Immature natural killer cell (primary cell): Measurements from ENCODE around the gene PHAF1. TPM values are rescaled to one million over a fixed set of nuclear protein-coding genes. Genes with fewer than 3 reads are reported as not detected.

Experiments used
- DNase-seq, 3 donors: peaks; one replicate each; pipeline ENCODE4 v3.0.0; 2022; ENCODE audit warnings: mixed read lengths in 1 of 3
- H3K27ac Mint-ChIP-seq, 6 donors: one replicate each; pipeline ENCODE4 v1.8.0; 2020; ENCODE audit warnings: mixed read lengths in 6 of 6, mild to moderate bottlenecking in 5 of 6, inconsistent platforms in 4 of 6, moderate library complexity in 3 of 6
- H3K27me3 Mint-ChIP-seq, 3 donors: one replicate each; pipeline ENCODE4 v1.8.0; 2020 to 2021; ENCODE audit warnings: low read depth in 3 of 3, mild to moderate bottlenecking in 3 of 3, mixed read lengths in 3 of 3, moderate library complexity in 3 of 3, inconsistent platforms in 1 of 3
- H3K36me3 Mint-ChIP-seq, 3 donors: one replicate each; pipeline ENCODE4 v1.8.0; 2020; ENCODE audit warnings: mixed read lengths in 3 of 3, inconsistent platforms in 2 of 3, mild to moderate bottlenecking in 2 of 3
- H3K4me1 Mint-ChIP-seq, 2 donors: one replicate each; pipeline ENCODE4 v1.8.0; 2020; ENCODE audit warnings: inconsistent platforms in 2 of 2, mild to moderate bottlenecking in 2 of 2, mixed read lengths in 2 of 2, moderate library complexity in 1 of 2
- H3K4me3 Mint-ChIP-seq, 5 donors: one replicate each; pipeline ENCODE4 v1.8.0; 2020; ENCODE audit warnings: mild to moderate bottlenecking in 5 of 5, mixed read lengths in 5 of 5, inconsistent platforms in 3 of 5, moderate library complexity in 3 of 5
- H3K9me3 Mint-ChIP-seq, 6 donors: one replicate each; pipeline ENCODE4 v1.8.0; 2020; ENCODE audit warnings: mild to moderate bottlenecking in 6 of 6, mixed read lengths in 6 of 6, inconsistent platforms in 4 of 6, moderate library complexity in 3 of 6
- polyA plus RNA-seq, 3 donors: library from polyadenylated mRNA; unstranded; fragments of 300-500 nt; fragmentation: Illumina TruSeq; gene quantifications; one replicate each; pipeline ENCODE4 v1.2.3, GENCODE V29; 2021

Gene PHAF1
- polyA plus RNA-seq, 3 donors from 2014 or later, result 5.7 to 15.1 (median 14.4) TPM

- Mint-ChIP-seq H3K27ac (no peak overlapping the region), H3K4me1 (peaks cover 0 to 2% of the 10 kb centered on the region in 2 donors), H3K9me3 (no peaks in the 10 kb centered on the region), H3K36me3 (peaks cover 24 to 56% (median 33%) of the 10 kb centered on the region in 3 donors), H3K27me3 (peaks cover 1 to 10% (median 6%) of the 10 kb centered on the region in 3 donors), H3K4me3 (no peak overlapping the region)
- no peak for DNase-seq
Observed at GRCh38 chr16:67144943-67145342, 35.2 kb downstream of the PHAF1 start.

GRCh38 chr16:67145746-67146145 lies 36.0 kb downstream of the PHAF1 start:
- Mint-ChIP-seq H3K27ac (no peak overlapping the region), H3K4me1 (peaks cover 0 to 2% of the 10 kb centered on the region in 2 donors), H3K36me3 (peaks cover 24 to 48% (median 25%) of the 10 kb centered on the region in 3 donors), H3K27me3 (peaks cover 1 to 10% (median 6%) of the 10 kb centered on the region in 3 donors), H3K4me3 (no peak overlapping the region), H3K9me3 (no peaks in the 10 kb centered on the region)
- DNase-seq, result no peak

DNA sequence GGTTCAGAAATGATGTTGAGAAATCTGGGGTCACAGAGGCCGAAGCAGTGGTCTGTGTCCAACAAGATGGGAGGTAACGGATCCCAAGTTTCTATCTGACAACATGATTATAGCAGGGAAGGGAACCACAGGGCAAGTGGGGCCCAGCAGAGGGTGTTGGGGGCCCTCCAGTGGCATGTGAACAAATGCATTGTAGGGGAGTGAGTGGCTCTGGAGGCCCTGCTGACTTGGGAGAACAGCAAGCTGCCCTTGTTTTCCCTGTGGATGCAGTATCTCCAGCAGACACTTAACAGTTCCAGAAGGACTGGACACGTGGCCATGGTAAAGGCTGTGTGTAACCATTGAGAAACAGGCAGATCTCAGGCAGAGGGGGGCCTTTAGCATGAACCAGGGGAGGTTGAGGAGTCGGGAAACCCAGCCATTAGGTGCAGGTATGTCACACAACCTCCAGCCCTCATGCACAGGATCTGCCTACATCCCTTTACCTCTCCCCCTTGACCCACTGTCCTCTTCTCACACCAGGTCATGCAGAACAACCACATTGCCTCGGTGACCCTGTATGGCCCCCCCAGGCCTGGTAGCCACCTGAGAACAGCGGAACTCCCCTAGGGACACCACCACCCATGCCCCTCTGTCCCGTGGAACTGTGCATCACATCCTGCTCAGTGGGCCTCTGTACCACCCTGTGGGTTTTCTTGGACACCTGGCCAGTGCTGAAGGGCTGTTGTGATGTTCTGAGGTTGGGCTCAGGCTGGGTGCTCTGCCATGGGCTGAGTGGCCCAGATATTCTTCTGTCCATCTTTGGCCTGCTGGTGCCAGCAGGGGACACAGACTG lies 37.0 kb downstream of the PHAF1 start:
- H3K4me3 Mint-ChIP-seq, result no peak overlapping the region
- no peaks in the 10 kb centered on the region for H3K9me3 Mint-ChIP-seq
- peaks cover 1 to 12% (median 7%) of the 10 kb centered on the region in 3 donors for H3K27me3 Mint-ChIP-seq
- peaks cover 0 to 5% of the 10 kb centered on the region in 2 donors for H3K4me1 Mint-ChIP-seq
- peaks cover 20 to 43% (median 21%) of the 10 kb centered on the region in 3 donors for H3K36me3 Mint-ChIP-seq
- no peak for DNase-seq
- H3K27ac Mint-ChIP-seq, result no peak overlapping the region

DNA sequence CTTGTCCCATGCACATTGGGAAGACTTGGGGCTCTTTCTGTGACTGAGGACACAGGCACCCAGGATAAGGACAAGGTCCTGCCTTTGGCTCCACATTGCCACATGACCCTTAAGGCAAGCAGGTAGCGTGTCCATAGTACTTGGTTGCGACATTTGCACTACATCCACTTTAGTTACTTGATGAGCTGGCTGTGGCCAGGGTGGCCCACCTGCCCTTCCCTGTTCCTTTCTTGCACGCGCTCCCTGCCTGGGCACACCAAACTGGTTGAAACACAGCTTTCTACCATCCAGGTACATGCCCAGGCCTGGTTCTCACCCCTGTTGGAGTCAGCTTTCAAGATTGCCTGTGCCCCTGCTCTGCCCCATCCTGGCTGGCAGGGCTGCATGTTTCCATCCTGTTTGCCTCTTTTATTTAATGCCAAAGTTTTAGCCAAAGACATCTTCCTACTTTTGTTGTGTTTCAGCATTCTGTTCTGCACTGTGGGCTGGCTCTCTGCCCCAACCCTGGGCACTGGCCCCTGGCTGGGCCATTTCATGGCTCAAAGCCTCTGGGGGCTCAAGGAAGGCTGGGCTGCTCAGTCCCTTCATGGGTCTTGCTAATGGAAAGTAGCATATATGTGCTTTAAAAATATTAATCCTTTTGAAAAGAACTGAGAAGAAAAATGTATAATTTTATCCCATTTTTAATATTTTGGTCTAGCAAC lies 37.8 kb downstream of the PHAF1 start:
- H3K4me1 Mint-ChIP-seq, result peaks cover 0 to 6% of the 10 kb centered on the region in 2 donors
- H3K27ac Mint-ChIP-seq, result peak overlapping the region in 1 of 6 donors; percentile 17
- peaks cover 1 to 12% (median 9%) of the 10 kb centered on the region in 3 donors for H3K27me3 Mint-ChIP-seq
- H3K36me3 Mint-ChIP-seq, result peaks cover 20 to 38% (median 21%) of the 10 kb centered on the region in 3 donors
- no peak overlapping the region for H3K4me3 Mint-ChIP-seq
- DNase-seq, result no peak
- H3K9me3 Mint-ChIP-seq, result no peaks in the 10 kb centered on the region

DNA sequence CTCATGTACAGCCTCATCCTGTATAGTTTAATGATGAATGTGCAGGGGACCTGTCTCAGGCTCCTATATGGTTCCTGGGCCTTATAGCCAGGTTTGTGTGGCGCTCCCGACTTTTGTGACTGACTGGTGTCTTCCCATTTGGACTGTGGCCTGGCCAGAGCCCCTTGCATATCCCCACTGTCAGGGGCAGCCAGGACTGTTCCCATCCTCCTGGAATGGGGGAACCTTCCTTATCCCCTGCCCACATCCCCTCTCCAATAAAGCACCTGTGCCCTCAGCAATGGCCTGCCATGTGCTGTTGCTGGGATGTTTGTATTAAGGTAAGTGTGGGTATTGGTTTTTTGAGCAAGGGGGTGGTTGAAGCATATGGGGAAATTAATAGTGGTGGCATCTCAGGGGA lies 38.5 kb downstream of the PHAF1 start:
- peaks cover 20 to 38% (median 21%) of the 10 kb centered on the region in 3 donors for H3K36me3 Mint-ChIP-seq

DNA sequence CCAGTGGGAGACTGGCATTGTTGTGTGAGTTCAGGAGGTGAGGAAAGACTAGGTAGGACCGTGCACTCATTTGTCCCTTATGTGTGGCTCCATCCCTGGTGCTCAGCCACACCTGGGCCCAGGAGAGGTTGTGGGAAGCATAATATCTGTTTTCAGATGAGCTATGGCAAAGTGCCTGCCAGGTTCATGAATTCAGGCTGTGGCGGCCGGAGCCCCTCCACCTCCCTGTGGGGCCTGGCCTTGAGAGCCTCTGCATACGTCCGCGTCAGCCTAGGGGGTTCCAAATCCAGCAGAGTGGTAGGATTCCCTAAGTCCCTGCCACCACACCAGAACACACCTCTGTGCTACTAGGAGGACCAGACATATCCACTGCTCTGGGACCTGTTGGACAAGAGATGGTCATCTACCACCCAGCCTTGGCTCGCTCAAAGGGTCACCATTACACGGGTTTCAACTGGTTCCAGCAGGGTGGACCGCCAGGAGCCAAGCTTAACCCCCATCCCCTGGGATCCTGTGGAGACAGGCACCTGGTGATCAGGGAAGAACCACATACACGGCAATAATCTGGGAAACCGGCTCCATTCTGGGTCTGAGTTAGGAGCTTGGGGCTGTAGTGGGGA lies 39.0 kb downstream of the PHAF1 start:
- H3K4me1 Mint-ChIP-seq, result peaks cover 0 to 7% of the 10 kb centered on the region in 2 donors
- peaks cover 1 to 12% (median 9%) of the 10 kb centered on the region in 3 donors for H3K27me3 Mint-ChIP-seq
- H3K36me3 Mint-ChIP-seq, result peaks cover 16 to 34% (median 21%) of the 10 kb centered on the region in 3 donors
- no peak overlapping the region for H3K27ac Mint-ChIP-seq
- H3K9me3 Mint-ChIP-seq, result no peaks in the 10 kb centered on the region
- no peak overlapping the region for H3K4me3 Mint-ChIP-seq
- no peak for DNase-seq

More for the DNA sequence above, 38.5 kb downstream of the PHAF1 start:
- H3K27me3 Mint-ChIP-seq, result peaks cover 1 to 12% (median 9%) of the 10 kb centered on the region in 3 donors
- peak overlapping the region in 1 of 6 donors; percentile 23 for H3K27ac Mint-ChIP-seq
- peaks cover 0 to 7% of the 10 kb centered on the region in 2 donors for H3K4me1 Mint-ChIP-seq
- no peak overlapping the region for H3K4me3 Mint-ChIP-seq
- no peaks in the 10 kb centered on the region for H3K9me3 Mint-ChIP-seq
- DNase-seq, result no peak

GRCh38 chr16:67149276-67150046 lies 39.7 kb downstream of the PHAF1 start:
- H3K27me3 Mint-ChIP-seq, result peaks cover 1 to 12% (median 7%) of the 10 kb centered on the region in 3 donors

GRCh38 chr16:67150047-67150832 lies 40.5 kb downstream of the PHAF1 start:
- Mint-ChIP-seq H3K36me3 (peaks cover 14 to 21% (median 16%) of the 10 kb centered on the region in 3 donors), H3K27ac (no peak overlapping the region), H3K9me3 (no peaks in the 10 kb centered on the region), H3K4me1 (peaks cover 0 to 8% of the 10 kb centered on the region in 2 donors), H3K27me3 (peaks cover 1 to 12% (median 10%) of the 10 kb centered on the region in 3 donors), H3K4me3 (no peak overlapping the region)
- no peak for DNase-seq

More at GRCh38 chr16:67149276-67150046, 39.7 kb downstream of the PHAF1 start:
- H3K4me1 Mint-ChIP-seq, result peaks cover 0 to 7% of the 10 kb centered on the region in 2 donors
- H3K27ac Mint-ChIP-seq, result no peak overlapping the region
- no peak for DNase-seq
- H3K36me3 Mint-ChIP-seq, result peaks cover 16 to 29% (median 18%) of the 10 kb centered on the region in 3 donors
- peak overlapping the region in 1 of 5 donors; percentile 18 for H3K4me3 Mint-ChIP-seq
- no peaks in the 10 kb centered on the region for H3K9me3 Mint-ChIP-seq

DNA sequence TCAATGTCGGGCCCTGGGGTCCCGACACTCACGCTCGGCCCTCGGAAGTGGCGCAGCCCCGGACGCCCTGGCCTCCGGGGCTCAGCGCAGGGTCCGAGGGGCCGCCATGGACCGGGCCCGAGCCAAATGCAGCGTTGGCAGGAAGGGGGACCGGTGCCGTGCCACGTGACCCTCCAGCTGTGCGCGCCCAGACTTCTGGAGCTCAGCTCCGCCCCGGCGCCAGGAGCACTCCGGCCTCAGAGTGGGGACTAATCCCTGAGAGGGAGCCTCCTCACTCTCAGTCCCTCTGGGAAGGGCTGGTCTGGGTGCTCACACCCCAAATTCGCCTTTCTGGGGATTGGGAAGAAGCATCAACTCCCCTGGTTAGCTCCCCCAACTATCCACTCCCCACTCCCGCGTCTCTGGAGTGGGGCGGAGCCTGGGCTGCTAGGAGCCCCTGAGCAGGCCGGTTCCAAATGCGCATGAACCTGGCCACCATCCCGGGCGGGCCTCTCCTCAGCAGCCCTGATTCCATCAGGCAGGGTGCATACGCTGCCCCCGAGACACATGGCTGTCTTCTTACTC lies 41.2 kb downstream of the PHAF1 start, which contains the start of gene B3GNT9:
Gene B3GNT9, minus strand, starts transcription at position 166 of the 564 bp plus-strand sequence. CDS start 513 bp downstream, outside the sequence.
- Mint-ChIP-seq H3K36me3 (peaks cover 11 to 21% (median 16%) of the 10 kb centered on the region in 3 donors), H3K4me1 (peaks cover 0 to 9% of the 10 kb centered on the region in 2 donors), H3K27me3 (peaks cover 1 to 12% (median 10%) of the 10 kb centered on the region in 3 donors), H3K9me3 (no peaks in the 10 kb centered on the region), H3K27ac (no peak within 1 kb of the TSS), H3K4me3 (peak within 1 kb of the TSS; percentile 21 to 59 (median 42))
- no peak for DNase-seq

DNA sequence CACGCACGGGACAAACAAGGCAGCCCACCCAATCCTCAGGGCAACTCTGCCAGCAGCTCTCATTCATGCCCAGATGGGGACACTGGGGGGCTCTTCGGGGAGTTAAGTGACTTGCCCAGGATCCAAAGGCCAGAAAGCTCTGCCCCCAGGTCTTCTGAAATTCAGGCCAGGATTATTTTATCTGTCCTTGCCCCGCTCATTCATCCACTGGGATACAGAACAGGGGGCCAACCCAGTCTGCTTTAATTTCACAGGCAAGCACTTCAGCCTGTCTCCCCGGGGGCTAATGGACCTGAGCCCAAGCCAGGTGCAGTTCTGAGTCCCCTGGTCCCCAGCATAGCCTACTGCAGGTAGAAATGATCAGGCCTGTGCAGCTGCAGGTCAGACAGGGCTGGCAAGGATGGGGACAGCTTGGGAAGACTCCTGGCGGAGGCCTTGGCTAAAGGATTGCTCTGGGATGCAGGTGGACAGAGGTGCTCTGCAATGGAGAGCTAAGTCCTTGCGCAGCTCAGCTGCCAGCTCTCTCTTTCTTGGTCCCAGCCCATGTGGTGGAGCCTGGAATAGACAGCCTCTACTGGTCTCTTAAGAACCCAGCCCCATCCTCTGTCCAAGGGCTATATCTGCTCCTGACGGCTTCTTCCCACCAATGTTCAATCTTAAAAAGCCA lies 41.8 kb downstream of the PHAF1 start:
- Mint-ChIP-seq H3K36me3 (peaks cover 9 to 17% (median 12%) of the 10 kb centered on the region in 3 donors), H3K27me3 (peaks cover 1 to 12% (median 10%) of the 10 kb centered on the region in 3 donors), H3K4me3 (peak overlapping the region; percentile 21 to 59 (median 42)), H3K9me3 (no peaks in the 10 kb centered on the region), H3K4me1 (peaks cover 0 to 12% of the 10 kb centered on the region in 2 donors), H3K27ac (no peak overlapping the region)
- no peak for DNase-seq

- H3K27ac Mint-ChIP-seq, result no peak overlapping the region
- H3K36me3 Mint-ChIP-seq, result no peaks in the 10 kb centered on the region
Observed at GRCh38 chr16:67154578-67155294, 45.0 kb downstream of the PHAF1 start.

More at GRCh38 chr16:67154578-67155294, 45.0 kb downstream of the PHAF1 start:
- peaks cover 2 to 7% (median 2%) of the 10 kb centered on the region in 3 donors for H3K27me3 Mint-ChIP-seq
- H3K9me3 Mint-ChIP-seq, result no peaks in the 10 kb centered on the region
- peaks cover 20 to 27% of the 10 kb centered on the region in 2 donors for H3K4me1 Mint-ChIP-seq
- no peak for DNase-seq
- peak overlapping the region in 1 of 5 donors; percentile 72 for H3K4me3 Mint-ChIP-seq
